ENCODE results near the gene MRPS6.

- TF ChIP-seq CTCF (IDR thresholded peaks at IDR 0.05): no peak
- no peak for TF ChIP-seq POLR2A (IDR thresholded peaks at IDR 0.05)
Measured at GRCh38 chr21:34185026-34185750, 111.8 kb downstream of the MRPS6 start.
